NCI-H748 (cell line): Measurements from ENCODE around the gene SNX6.
"Not testable (repeated sequence)": the region's sequence is repeated elsewhere in the genome, so short reads cannot be mapped to it uniquely, and the experiment has no call there.

Experiments used
- DNase-seq: peaks from one replicate; lab custom pipeline; 2025; ENCODE audit not compliant: unreplicated experiment; lab: John Stamatoyannopoulos, UW

Gene SNX6

GRCh38 chr14:34527591-34527990 is 102.4 kb downstream of the SNX6 start:
- DNase-seq, result no peak

GRCh38 chr14:34524216-34524615 is 105.7 kb downstream of the SNX6 start:
- not testable (repeated sequence) for DNase-seq

GRCh38 chr14:34522496-34522895 is 107.5 kb downstream of the SNX6 start:
- no peak for DNase-seq

- not testable (repeated sequence) for DNase-seq
Measured at GRCh38 chr14:34521071-34521470, 108.9 kb downstream of the SNX6 start.

GRCh38 chr14:34520304-34520970 is 109.5 kb downstream of the SNX6 start:
- not testable (repeated sequence) for DNase-seq
